AG10803 (cell line): ENCODE data around the gene DCXR.
A peak's percentile ranks its signal among the peaks of the same experiment; 100 is the strongest.
"Not testable (repeated sequence)": the region's sequence is repeated elsewhere in the genome, so short reads cannot be mapped to it uniquely, and the experiment has no call there.

Experiments
- DNase-seq: peaks from one replicate; pipeline ENCODE4 v3.0.0; 2010; ENCODE audit warnings: low read depth
- H3K4me3 ChIP-seq: 2 replicates; pipeline ENCODE4 v1.5.1; 2011; ENCODE audit warnings: mild to moderate bottlenecking, low read length, control low read depth
- TF ChIP-seq, protein P1 (sequence below): conservative IDR thresholded peaks from 2 replicates; pipeline ENCODE4 v1.5.1; 2011; ENCODE audit warnings: mild to moderate bottlenecking, low read length, control low read depth, inconsistent platforms

The DCXR gene

DNA sequence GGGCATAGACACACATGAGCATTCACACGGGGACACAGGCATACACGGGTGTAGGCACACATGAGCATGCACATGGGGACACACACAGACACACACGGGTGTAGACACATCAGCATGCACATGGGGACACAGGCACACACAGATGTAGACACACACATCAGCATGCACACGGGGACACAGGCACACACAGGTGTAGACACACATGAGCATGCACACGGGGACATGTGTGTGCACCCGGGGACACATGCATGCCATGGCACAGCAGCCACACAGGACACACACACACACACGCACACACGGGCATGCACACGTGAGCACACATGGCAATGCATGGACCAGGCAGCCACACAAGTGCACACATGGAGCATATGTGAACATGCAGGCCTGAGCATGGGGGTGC lies 5.2 kb upstream of the DCXR start:
- TF ChIP-seq, protein P1, sequence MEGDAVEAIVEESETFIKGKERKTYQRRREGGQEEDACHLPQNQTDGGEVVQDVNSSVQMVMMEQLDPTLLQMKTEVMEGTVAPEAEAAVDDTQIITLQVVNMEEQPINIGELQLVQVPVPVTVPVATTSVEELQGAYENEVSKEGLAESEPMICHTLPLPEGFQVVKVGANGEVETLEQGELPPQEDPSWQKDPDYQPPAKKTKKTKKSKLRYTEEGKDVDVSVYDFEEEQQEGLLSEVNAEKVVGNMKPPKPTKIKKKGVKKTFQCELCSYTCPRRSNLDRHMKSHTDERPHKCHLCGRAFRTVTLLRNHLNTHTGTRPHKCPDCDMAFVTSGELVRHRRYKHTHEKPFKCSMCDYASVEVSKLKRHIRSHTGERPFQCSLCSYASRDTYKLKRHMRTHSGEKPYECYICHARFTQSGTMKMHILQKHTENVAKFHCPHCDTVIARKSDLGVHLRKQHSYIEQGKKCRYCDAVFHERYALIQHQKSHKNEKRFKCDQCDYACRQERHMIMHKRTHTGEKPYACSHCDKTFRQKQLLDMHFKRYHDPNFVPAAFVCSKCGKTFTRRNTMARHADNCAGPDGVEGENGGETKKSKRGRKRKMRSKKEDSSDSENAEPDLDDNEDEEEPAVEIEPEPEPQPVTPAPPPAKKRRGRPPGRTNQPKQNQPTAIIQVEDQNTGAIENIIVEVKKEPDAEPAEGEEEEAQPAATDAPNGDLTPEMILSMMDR: no peak
- DNase-seq: no peak
- H3K4me3 ChIP-seq: no peak overlapping the region

DNA sequence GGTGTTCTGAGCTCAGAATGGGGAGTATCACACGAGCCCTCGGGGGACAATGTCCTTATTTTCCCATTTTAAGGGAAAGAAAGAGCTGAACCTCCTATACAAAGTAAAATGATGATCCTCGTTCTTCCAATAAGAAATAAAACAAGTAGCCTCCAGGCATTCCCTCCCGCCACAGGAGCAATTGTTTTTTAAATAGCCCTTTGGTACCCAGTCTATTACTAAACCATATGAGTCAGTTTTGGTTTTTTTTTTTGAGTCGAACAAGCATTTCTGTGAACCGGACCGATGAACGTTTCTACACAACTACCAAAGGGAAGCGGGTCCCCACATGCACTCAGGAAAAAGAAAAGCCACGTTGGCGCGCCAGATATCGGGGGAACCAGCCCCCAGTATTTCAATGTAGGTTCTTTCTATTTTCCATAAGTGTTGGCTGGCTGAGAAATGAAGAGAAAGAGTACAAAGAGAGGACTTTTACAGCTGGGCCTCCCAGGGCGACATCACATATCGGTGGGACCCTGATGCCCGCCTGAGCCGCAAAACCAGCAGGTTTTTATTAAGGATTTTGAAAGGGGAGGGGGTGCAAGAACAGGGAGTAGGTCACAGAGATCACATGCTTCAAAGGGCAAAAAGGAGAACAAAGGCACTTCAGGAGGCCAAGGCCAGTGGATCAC lies 3.8 kb upstream of the DCXR start:
- no peak overlapping the region for H3K4me3 ChIP-seq
- TF ChIP-seq, protein P1: no peak
- DNase-seq: no peak

DNA sequence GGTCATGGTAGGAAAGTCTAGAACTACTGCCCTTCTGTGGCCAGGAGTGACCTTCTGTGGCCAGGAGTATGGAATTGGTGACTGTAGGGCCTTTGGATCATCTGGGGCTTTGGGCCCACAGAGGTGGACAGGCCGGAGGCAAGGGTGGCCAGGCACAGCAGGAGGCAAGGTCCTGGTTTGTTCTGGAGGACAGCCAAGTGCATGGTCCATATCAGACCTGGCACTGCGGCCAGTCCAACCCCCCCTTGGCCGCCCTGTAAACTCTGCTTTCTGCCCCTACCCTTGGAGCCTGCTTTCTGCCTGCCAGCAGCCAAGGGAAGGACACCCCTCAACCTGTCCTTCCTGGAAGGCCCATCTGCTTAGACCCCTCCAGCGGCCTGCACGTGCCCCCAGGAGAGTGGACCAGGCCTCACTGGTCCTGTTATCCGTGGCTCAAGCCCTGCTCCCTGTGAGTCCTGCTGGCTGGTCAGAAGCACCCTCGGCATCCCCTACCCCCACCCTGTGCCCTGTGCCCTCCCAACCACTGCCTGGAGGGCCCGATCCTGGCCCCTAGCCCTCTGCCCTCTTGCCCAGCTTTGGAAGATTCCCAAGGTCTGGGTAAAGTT lies 2.3 kb upstream of the DCXR start:
- DNase-seq: no peak
- TF ChIP-seq, protein P1: no peak

GRCh38 chr17:82038796-82039409 lies 1.4 kb upstream of the DCXR start:
- not testable (repeated sequence) for H3K4me3 ChIP-seq, DNase-seq

More for the DNA sequence above, 2.3 kb upstream of the DCXR start:
- no peak overlapping the region for H3K4me3 ChIP-seq

DNA sequence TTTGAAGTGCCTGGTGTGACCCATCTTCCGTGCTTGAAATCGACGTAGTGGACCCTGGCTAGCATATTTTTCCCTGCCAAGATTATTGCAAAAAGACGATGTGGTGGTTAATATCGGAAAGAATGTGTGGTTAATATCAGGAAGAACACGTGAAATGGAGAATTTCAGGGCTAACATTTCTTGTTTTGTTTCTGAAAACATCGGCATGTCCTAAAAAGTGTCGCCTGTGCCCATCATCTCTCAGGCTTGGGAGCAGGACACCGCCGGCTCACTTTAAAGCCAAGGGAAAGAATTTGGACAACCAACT lies 345 bp upstream of the DCXR start:
- H3K4me3 ChIP-seq: peak overlapping the region; percentile 73
- no peak for DNase-seq
- TF ChIP-seq, protein P1: no peak

- H3K4me3 ChIP-seq: peak overlapping the region; percentile 73
- DNase-seq: no peak
- TF ChIP-seq, protein P1: no peak
Measured at GRCh38 chr17:82036634-82037091, 834 bp downstream of the DCXR start.

DNA sequence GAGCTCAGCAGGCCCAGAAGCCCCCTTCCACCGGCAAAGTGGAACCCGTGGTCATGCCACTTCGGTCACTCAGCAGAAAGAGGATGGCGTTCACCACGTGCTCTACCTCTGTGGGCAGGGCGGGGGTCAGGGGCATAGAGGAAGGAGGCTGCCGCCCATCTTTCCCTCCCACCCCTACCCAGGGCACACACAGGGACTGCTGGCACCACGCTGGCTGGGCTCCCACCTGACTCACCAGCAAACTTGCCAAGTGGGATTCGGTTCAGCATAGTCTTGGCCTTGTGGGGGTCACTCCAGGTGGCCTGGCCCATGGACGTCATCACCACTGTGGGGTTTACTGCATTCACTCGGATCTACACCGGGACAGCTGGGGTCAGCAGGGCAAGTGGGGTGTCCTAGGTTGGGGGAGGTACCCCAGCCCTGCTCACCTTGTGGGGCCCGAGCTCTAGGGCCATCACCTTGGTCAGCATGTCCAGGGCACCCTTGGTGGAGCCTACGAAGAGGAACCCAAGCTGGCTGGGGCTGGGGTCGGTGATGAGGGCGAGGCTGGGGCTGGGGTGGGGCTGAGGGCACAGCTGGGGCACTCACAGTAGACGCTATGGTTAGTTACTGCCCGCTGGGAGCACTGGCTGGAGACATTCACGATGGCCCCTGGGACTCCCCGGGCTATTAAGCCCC lies 1.4 kb downstream of the DCXR start:
- DNase-seq: no peak
- TF ChIP-seq, protein P1: no peak
- peak overlapping the region; percentile 73 for H3K4me3 ChIP-seq
